ENCODE results near the gene SHISA2. TPM values are rescaled to one million over a fixed set of nuclear protein-coding genes. Genes with fewer than 3 reads are reported as not detected.

The SHISA2 gene
- total and polyA plus RNA-seq, 12 donors = 0.06 to 0.94 (median 0.28) TPM; not detected in 1

- 90 to 92% methylated on average over 3 of the region's 3 CpGs for WGBS, 2 donors
- Histone ChIP-seq H3K36me3 (no peaks in the 10 kb centered on the region), H3K4me3 (no peak overlapping the region), H3K4me1 (peaks cover 0 to 55% (median 27%) of the 10 kb centered on the region in 9 donors), H3K27ac (peak overlapping the region in 1 of 10 donors; percentile 28), H3K27me3 (peaks cover 0 to 53% (median 17%) of the 10 kb centered on the region in 7 donors), H3K9me3 (no peaks in the 10 kb centered on the region)
- DNase-seq = no peak
- intact Hi-C loops (cut with DNase I) = no loop called here
- no peak for TF ChIP-seq CTCF (IDR thresholded peaks at IDR 0.05)
- ATAC-seq = no peak
These were observed 29.9 kb downstream of the SHISA2 start for GRCh38 chr13:26021956-26022355.

GRCh38 chr13:26021516-26021915 lies 30.3 kb downstream of the SHISA2 start:
- Histone ChIP-seq H3K4me3 (no peak overlapping the region), H3K27me3 (peaks cover 0 to 56% (median 17%) of the 10 kb centered on the region in 7 donors), H3K27ac (no peak overlapping the region), H3K4me1 (peaks cover 0 to 59% (median 27%) of the 10 kb centered on the region in 9 donors), H3K9me3 (no peaks in the 10 kb centered on the region), H3K36me3 (no peaks in the 10 kb centered on the region)
- DNase-seq (no peak), ATAC-seq (no peak)
- TF ChIP-seq CTCF (IDR thresholded peaks at IDR 0.05) = no peak
- intact Hi-C loops (cut with DNase I) = no loop called here
- WGBS, 2 donors = 59 to 63% methylated on average over 2 of the region's 2 CpGs

- Histone ChIP-seq H3K27ac (no peak overlapping the region), H3K4me1 (peaks cover 0 to 65% (median 27%) of the 10 kb centered on the region in 9 donors), H3K36me3 (no peaks in the 10 kb centered on the region), H3K9me3 (no peaks in the 10 kb centered on the region), H3K27me3 (peaks cover 0 to 56% (median 17%) of the 10 kb centered on the region in 7 donors), H3K4me3 (no peak overlapping the region)
- intact Hi-C loops (cut with DNase I) = no loop called here
- no peak for ATAC-seq
- no peak for TF ChIP-seq CTCF (IDR thresholded peaks at IDR 0.05)
- WGBS, 2 donors = 92 to 94% methylated on average over 7 of the region's 7 CpGs
- no peak for DNase-seq
These were observed 30.9 kb downstream of the SHISA2 start for GRCh38 chr13:26020891-26021290.

GRCh38 chr13:26019881-26020870 lies 31.6 kb downstream of the SHISA2 start:
- TF ChIP-seq CTCF (IDR thresholded peaks at IDR 0.05) = no peak
- H3K27me3 ChIP-seq = peaks cover 0 to 54% (median 17%) of the 10 kb centered on the region in 7 donors
- H3K36me3 ChIP-seq = no peaks in the 10 kb centered on the region
- intact Hi-C loops (cut with DNase I) = no loop called here
- ATAC-seq (no peak), DNase-seq (no peak)
- no peak overlapping the region for H3K27ac ChIP-seq
- 79 to 83% methylated on average over 22 of the region's 22 CpGs for WGBS, 2 donors
- no peak overlapping the region for H3K4me3 ChIP-seq
- H3K9me3 ChIP-seq = no peaks in the 10 kb centered on the region
- peaks cover 0 to 67% (median 27%) of the 10 kb centered on the region in 9 donors for H3K4me1 ChIP-seq

Measured in heart right ventricle (tissue), 16 donors.